Keratinocyte (primary cell): Measurements from ENCODE around the gene GNB1.

Experiments used
- EZH2 ChIP-seq: IDR thresholded peaks from one replicate; pipeline ENCODE4 v1.6.1; 2012; ENCODE audit warnings: inconsistent platforms, mild to moderate bottlenecking, low read length, moderate library complexity
- TF ChIP-seq, protein P1 (sequence below), 3 experiments: IDR thresholded peaks in 1 of 3; conservative IDR thresholded peaks in 1 of 3; optimal IDR thresholded peaks in 1 of 3; 2 replicates in 2 of 3; 3 replicates in 1 of 3; pipeline versions ENCODE3 to v1.5.1; 2011; ENCODE audit warnings: low read length in 3 of 3, mild to moderate bottlenecking in 3 of 3, moderate library complexity in 2 of 3, control low read depth in 1 of 3, inconsistent platforms in 1 of 3; ENCODE audit not compliant: insufficient read depth in 2 of 3; ENCODE audit errors: extremely low read depth in 1 of 3

GRCh38 chr1:1832820-1833219 lies 58.1 kb downstream of the GNB1 start:
- TF ChIP-seq, protein P1, sequence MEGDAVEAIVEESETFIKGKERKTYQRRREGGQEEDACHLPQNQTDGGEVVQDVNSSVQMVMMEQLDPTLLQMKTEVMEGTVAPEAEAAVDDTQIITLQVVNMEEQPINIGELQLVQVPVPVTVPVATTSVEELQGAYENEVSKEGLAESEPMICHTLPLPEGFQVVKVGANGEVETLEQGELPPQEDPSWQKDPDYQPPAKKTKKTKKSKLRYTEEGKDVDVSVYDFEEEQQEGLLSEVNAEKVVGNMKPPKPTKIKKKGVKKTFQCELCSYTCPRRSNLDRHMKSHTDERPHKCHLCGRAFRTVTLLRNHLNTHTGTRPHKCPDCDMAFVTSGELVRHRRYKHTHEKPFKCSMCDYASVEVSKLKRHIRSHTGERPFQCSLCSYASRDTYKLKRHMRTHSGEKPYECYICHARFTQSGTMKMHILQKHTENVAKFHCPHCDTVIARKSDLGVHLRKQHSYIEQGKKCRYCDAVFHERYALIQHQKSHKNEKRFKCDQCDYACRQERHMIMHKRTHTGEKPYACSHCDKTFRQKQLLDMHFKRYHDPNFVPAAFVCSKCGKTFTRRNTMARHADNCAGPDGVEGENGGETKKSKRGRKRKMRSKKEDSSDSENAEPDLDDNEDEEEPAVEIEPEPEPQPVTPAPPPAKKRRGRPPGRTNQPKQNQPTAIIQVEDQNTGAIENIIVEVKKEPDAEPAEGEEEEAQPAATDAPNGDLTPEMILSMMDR (optimal IDR thresholded peaks at IDR 0.05 in 1 of 3, IDR thresholded peaks at IDR 0.05 in 1 of 3, conservative IDR thresholded peaks at IDR 0.05 in 1 of 3; ENCODE audit: extremely low read depth in 1 of 3, insufficient read depth in 2 of 3, low read length in 3 of 3), result no peak
- no peak for TF ChIP-seq EZH2
